Measurements from ENCODE around the gene IFIT1B. TPM values are rescaled to one million over a fixed set of nuclear protein-coding genes. Genes with fewer than 3 reads are reported as not detected.
"Not testable (repeated sequence)": the region's sequence is repeated elsewhere in the genome, so short reads cannot be mapped to it uniquely, and the experiment has no call there.

IFIT1B gene
- total RNA-seq, 1 experiment from 2014 or later = not detected

DNA sequence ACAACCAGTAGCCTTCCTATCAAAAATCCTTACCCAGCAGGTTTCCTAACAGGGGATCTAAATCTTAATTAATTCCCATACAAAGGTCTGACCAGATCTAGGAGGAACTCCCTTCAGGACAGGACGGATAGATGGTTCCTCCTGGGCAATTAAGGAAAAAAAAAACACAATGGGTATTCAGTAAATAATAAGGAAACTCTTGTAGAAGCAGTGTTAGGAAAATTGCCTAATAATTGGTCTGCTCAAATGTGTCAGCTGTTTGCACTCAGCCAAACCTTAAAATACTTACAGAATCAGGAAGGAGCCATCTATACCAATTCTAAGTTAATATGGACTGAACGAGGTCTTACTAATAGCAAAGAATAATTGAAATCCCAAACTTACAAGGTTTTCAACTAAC is 33.3 kb downstream of the IFIT1B start:
- H3K9me2 ChIP-seq (ENCODE audit: insufficient read depth); H3K27ac ChIP-seq; H3K27me3 ChIP-seq (ENCODE audit: insufficient read depth, low read depth); DNase-seq; POLR2A ChIA-PET (ENCODE audit: unreplicated experiment); H3F3A ChIP-seq (ENCODE audit: insufficient read depth, low read depth); H2AFZ ChIP-seq; BruUV-seq (replicated peaks); H3K4me1 ChIP-seq (replicated peaks; ENCODE audit: insufficient read depth); H3K4me2 ChIP-seq; H3K4me3 ChIP-seq; H3K79me2 ChIP-seq (ENCODE audit: low read depth); H4K20me1 ChIP-seq (ENCODE audit: insufficient read depth); H3K36me3 ChIP-seq (ENCODE audit: low read depth); H3K9me3 ChIP-seq (ENCODE audit: insufficient read depth, low read depth); CTCF ChIA-PET: not testable (repeated sequence)
- intact Hi-C loops (cut with micrococcal nuclease; ENCODE audit: unreplicated experiment) = loop anchor here (5.0 to 10.0 kb wide), 2 partner anchors 291 to 376 kb away; partner anchors contain the start of gene KIF20B

- CTCF ChIA-PET; H3K27ac ChIP-seq; H4K20me1 ChIP-seq (ENCODE audit: insufficient read depth); H3K4me2 ChIP-seq; H3K79me2 ChIP-seq (ENCODE audit: low read depth); DNase-seq; H3K4me3 ChIP-seq; H3K36me3 ChIP-seq (ENCODE audit: low read depth); H3K9me3 ChIP-seq (ENCODE audit: insufficient read depth, low read depth); H2AFZ ChIP-seq; BruUV-seq (replicated peaks); H3K9me2 ChIP-seq (ENCODE audit: insufficient read depth); H3K27me3 ChIP-seq (ENCODE audit: insufficient read depth, low read depth); H3F3A ChIP-seq (ENCODE audit: insufficient read depth, low read depth); H3K4me1 ChIP-seq (replicated peaks; ENCODE audit: insufficient read depth): not testable (repeated sequence)
- intact Hi-C loops (cut with micrococcal nuclease; ENCODE audit: unreplicated experiment) = loop anchor here (5.0 to 10.0 kb wide), 2 partner anchors 290 to 377 kb away; partner anchors contain the start of gene KIF20B
- POLR2A ChIA-PET (ENCODE audit: unreplicated experiment) = interaction anchor here (0.7 kb wide), 1 partner anchor 762 kb away, joined by 5 read pairs; no protein-coding TSS in a partner anchor
Observed at GRCh38 chr10:89412276-89412675, 34.4 kb downstream of the IFIT1B start.

- intact Hi-C loops (cut with micrococcal nuclease; ENCODE audit: unreplicated experiment) = loop anchor here (5.0 to 10.0 kb wide), 2 partner anchors 289 to 379 kb away; partner anchors contain the start of gene KIF20B
- no peaks in the 10 kb centered on the region for H3F3A ChIP-seq (ENCODE audit: insufficient read depth, low read depth)
- H3K27me3 ChIP-seq (ENCODE audit: insufficient read depth, low read depth) = no peaks in the 10 kb centered on the region
- BruUV-seq (replicated peaks) = no TSS peak
- H3K36me3 ChIP-seq (ENCODE audit: low read depth) = no peaks in the 10 kb centered on the region
- no peaks in the 10 kb centered on the region for H3K9me2 ChIP-seq (ENCODE audit: insufficient read depth)
- no peak for DNase-seq
- H3K4me2 ChIP-seq = peak overlapping the region; percentile 78
- no peaks in the 10 kb centered on the region for H4K20me1 ChIP-seq (ENCODE audit: insufficient read depth)
- peaks cover 8% of the 10 kb centered on the region; the same call in 1 of the 2 replicates for H3K4me1 ChIP-seq (replicated peaks; ENCODE audit: insufficient read depth)
- ChIA-PET CTCF (interaction anchor here (0.6 kb wide), 1 partner anchor 44 kb away, joined by 3 read pairs; no protein-coding TSS in a partner anchor), POLR2A (ENCODE audit: unreplicated experiment) (no interaction called here)
- no peaks in the 10 kb centered on the region for H3K79me2 ChIP-seq (ENCODE audit: low read depth)
- no peaks in the 10 kb centered on the region for H3K9me3 ChIP-seq (ENCODE audit: insufficient read depth, low read depth)
- H3K27ac ChIP-seq = peak overlapping the region; percentile 83
- peak overlapping the region; percentile 90; the same call in 1 of the 2 replicates for H3K4me3 ChIP-seq
- H2AFZ ChIP-seq = peak overlapping the region; percentile 91; the same call in 1 of the 2 replicates
- TF ChIP-seq EZH2 (IDR thresholded peaks at IDR 0.05; ENCODE audit: low read depth) = no peak
- TF ChIP-seq, protein P1, sequence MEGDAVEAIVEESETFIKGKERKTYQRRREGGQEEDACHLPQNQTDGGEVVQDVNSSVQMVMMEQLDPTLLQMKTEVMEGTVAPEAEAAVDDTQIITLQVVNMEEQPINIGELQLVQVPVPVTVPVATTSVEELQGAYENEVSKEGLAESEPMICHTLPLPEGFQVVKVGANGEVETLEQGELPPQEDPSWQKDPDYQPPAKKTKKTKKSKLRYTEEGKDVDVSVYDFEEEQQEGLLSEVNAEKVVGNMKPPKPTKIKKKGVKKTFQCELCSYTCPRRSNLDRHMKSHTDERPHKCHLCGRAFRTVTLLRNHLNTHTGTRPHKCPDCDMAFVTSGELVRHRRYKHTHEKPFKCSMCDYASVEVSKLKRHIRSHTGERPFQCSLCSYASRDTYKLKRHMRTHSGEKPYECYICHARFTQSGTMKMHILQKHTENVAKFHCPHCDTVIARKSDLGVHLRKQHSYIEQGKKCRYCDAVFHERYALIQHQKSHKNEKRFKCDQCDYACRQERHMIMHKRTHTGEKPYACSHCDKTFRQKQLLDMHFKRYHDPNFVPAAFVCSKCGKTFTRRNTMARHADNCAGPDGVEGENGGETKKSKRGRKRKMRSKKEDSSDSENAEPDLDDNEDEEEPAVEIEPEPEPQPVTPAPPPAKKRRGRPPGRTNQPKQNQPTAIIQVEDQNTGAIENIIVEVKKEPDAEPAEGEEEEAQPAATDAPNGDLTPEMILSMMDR (conservative IDR thresholded peaks at IDR 0.05) = no peak
Observed at GRCh38 chr10:89413398-89413912, 35.6 kb downstream of the IFIT1B start.

DNA sequence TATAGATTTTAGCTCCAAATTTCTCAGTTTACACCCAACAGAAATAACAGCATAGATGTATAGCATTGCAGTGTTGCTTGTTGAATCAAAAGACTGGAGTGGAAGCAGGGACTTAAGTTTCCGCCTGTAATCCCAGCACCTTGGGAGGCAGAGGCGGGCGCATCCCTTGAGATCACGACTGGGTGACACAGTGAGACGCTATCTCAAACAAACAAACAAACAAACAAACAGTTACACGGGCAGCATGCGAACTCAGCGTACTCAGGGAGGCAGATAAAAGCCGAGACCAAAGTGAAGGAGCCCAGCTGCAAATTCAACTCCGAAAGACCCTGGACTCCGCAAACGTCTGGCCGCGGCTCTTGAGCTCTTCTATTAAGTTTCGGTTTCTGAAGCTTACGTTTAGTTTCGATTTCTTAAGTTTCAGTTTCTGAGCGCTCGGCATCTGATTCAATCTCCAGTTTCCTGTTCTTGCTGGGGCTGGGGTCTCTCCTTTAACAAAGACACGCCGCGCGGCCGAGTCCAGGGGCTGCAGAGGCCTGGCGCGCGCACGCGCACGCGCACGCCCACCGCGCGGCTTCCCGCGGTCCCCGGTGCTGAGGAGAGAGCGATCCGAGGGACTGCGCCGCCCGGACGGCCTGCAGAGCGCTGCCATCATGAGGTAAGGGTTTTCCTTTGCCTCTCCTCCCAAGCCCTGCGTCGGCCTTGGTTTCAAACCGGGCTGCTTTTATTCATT is 36.5 kb downstream of the IFIT1B start, which contains the start of gene IFIT5:
Gene IFIT5 (plus strand): TSS at position 423 of the 733 bp plus-strand sequence. CDS start 231 bp downstream, at position 654.
- Histone ChIP-seq H3K9me3 (ENCODE audit: insufficient read depth, low read depth) (no peaks in the 10 kb centered on the region), H3K79me2 (ENCODE audit: low read depth) (no peaks in the 10 kb centered on the region), H4K20me1 (ENCODE audit: insufficient read depth) (no peaks in the 10 kb centered on the region), H3K9me2 (ENCODE audit: insufficient read depth) (no peaks in the 10 kb centered on the region), H3K27me3 (ENCODE audit: insufficient read depth, low read depth) (no peaks in the 10 kb centered on the region), H3K36me3 (ENCODE audit: low read depth) (no peaks in the 10 kb centered on the region), H3K4me2 (peak within 1 kb of the TSS; percentile 78), H2AFZ (peak within 1 kb of the TSS; percentile 91), H3K27ac (peak within 1 kb of the TSS; percentile 83), H3F3A (ENCODE audit: insufficient read depth, low read depth) (no peaks in the 10 kb centered on the region), H3K4me1 (replicated peaks; ENCODE audit: insufficient read depth) (peaks cover 8% of the 10 kb centered on the region; the same call in 1 of the 2 replicates), H3K4me3 (peak within 1 kb of the TSS; percentile 90)
- TF ChIP-seq EZH2 (IDR thresholded peaks at IDR 0.05; ENCODE audit: low read depth) = no peak
- intact Hi-C loops (cut with micrococcal nuclease; ENCODE audit: unreplicated experiment) = loop anchor here (5.0 to 10.0 kb wide), 2 partner anchors 288 to 380 kb away; partner anchors contain the start of gene KIF20B
- POLR2A ChIA-PET (ENCODE audit: unreplicated experiment) = interaction anchor here (0.6 kb wide), 2 partner anchors 68 to 280 kb away, joined by 3 to 15 read pairs; no protein-coding TSS in a partner anchor
- CTCF ChIA-PET = interaction anchor here (0.7 to 0.8 kb wide), 3 partner anchors 21 to 478 kb away, joined by 3 read pairs; no protein-coding TSS in a partner anchor
- TSS peak; percentile 60 for BruUV-seq (replicated peaks)
- DNase-seq = peak in 1 of 2 experiments; percentile 47

All from PC-9 (cell line).